ENCODE data around the gene CAPN13. TPM values are rescaled to one million over a fixed set of nuclear protein-coding genes. Genes with fewer than 3 reads are reported as not detected.

CAPN13 gene
- total RNA-seq, 1 experiment from 2014 or later, result 5.7 TPM

DNA sequence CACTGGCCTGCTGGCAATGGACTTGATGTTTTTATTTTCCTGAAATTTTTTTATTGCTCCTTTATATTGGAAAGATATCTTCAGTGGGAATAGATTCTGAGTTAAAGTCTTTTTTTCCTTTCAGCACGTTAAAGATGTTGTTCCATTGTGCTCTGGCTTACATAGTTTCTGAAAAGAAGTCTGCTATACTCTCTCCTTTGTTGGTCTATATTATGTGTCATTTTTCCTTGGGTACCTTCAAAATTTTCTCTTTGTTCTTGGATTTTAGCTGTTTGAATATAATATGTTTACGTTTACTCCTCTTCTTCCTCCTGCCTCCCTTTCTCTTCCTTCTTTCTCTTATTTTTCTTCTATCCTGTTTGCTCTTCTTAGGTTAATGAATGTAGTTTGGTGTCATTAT, 105.5 kb downstream of the CAPN13 start:
- Histone ChIP-seq H3K23me2 (ENCODE audit: insufficient read length, low read depth, low read length, poor library complexity, severe bottlenecking) (no peaks in the 10 kb centered on the region), H3K4ac (ENCODE audit: low read depth, low read length) (no peak overlapping the region), H3K27me3 (ENCODE audit: insufficient read depth, low read length) (no peaks in the 10 kb centered on the region), H3K4me1 (ENCODE audit: insufficient read depth, low read length) (no peaks in the 10 kb centered on the region), H2AK5ac (ENCODE audit: insufficient read length, low read length) (no peak overlapping the region), H4K8ac (replicated peaks; ENCODE audit: insufficient read length, low read depth, low read length) (no peak overlapping the region), H3K9me3 (ENCODE audit: control insufficient read depth, low read depth, low read length) (peaks cover 4% of the 10 kb centered on the region), H2AFZ (ENCODE audit: low read length) (no peak overlapping the region), H3K56ac (ENCODE audit: insufficient read length, low read depth, low read length) (no peak overlapping the region), H3K9ac (ENCODE audit: extremely low read depth, insufficient read length, low read length) (no peak overlapping the region), H2BK12ac (ENCODE audit: insufficient read length, low read depth, low read length) (no peak overlapping the region), H2BK5ac (ENCODE audit: insufficient read length, low read length) (no peak overlapping the region), H4K91ac (ENCODE audit: insufficient read length, low read depth, low read length) (no peak overlapping the region), H3K23ac (ENCODE audit: insufficient read length, low read depth, low read length) (no peak overlapping the region), H3K4me2 (ENCODE audit: insufficient read depth, insufficient read length, low read length) (no peak overlapping the region), H2BK15ac (ENCODE audit: low read depth, low read length) (no peak overlapping the region), H4K20me1 (ENCODE audit: control insufficient read depth, insufficient read depth, insufficient read length) (no peaks in the 10 kb centered on the region), H3K27ac (ENCODE audit: insufficient read length, low read depth, low read length) (no peak overlapping the region), H3T11ph (ENCODE audit: low read length) (no peak overlapping the region), H3K14ac (ENCODE audit: insufficient read depth, low read length) (no peak overlapping the region), H3K79me1 (ENCODE audit: insufficient read depth, low read depth, low read length, poor library complexity, severe bottlenecking) (no peaks in the 10 kb centered on the region), H4K5ac (ENCODE audit: insufficient read length, low read depth, low read length) (no peak overlapping the region), H2BK20ac (ENCODE audit: low read depth, low read length, poor library complexity, severe bottlenecking) (no peak overlapping the region), H3K79me2 (ENCODE audit: insufficient read depth, low read length) (no peaks in the 10 kb centered on the region), H2BK120ac (ENCODE audit: low read depth, low read length, poor library complexity, severe bottlenecking) (no peak overlapping the region), H3K18ac (ENCODE audit: insufficient read length, low read depth, low read length) (no peak overlapping the region)
- Mint-ChIP-seq H3K9me3 (peaks cover 59 to 61% of the 10 kb centered on the region in 2 experiments), H3K27ac (no peak overlapping the region), H3K4me1 (peaks cover 4 to 7% of the 10 kb centered on the region in 2 experiments; a peak in 3 of 4 replicates), H3K27me3 (ENCODE audit: low read depth) (no peaks in the 10 kb centered on the region; the same call in none of the 2 replicates), H3K36me3 (ENCODE audit: insufficient read depth in 1 of 3, low read depth in 3 of 3) (peaks cover 12 to 59% (median 35%) of the 10 kb centered on the region in 3 experiments), H3K4me3 (no peak overlapping the region)
- DNase-seq, result no peak
- no CpG with 5 or more reads among the region's 2 CpGs for WGBS (ENCODE audit: extremely low coverage, insufficient read length, low lambda C conversion rate)
- TF ChIP-seq, protein P1, sequence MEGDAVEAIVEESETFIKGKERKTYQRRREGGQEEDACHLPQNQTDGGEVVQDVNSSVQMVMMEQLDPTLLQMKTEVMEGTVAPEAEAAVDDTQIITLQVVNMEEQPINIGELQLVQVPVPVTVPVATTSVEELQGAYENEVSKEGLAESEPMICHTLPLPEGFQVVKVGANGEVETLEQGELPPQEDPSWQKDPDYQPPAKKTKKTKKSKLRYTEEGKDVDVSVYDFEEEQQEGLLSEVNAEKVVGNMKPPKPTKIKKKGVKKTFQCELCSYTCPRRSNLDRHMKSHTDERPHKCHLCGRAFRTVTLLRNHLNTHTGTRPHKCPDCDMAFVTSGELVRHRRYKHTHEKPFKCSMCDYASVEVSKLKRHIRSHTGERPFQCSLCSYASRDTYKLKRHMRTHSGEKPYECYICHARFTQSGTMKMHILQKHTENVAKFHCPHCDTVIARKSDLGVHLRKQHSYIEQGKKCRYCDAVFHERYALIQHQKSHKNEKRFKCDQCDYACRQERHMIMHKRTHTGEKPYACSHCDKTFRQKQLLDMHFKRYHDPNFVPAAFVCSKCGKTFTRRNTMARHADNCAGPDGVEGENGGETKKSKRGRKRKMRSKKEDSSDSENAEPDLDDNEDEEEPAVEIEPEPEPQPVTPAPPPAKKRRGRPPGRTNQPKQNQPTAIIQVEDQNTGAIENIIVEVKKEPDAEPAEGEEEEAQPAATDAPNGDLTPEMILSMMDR (conservative IDR thresholded peaks at IDR 0.05), result no peak
